ENCODE results near the gene AFF3.

DNA sequence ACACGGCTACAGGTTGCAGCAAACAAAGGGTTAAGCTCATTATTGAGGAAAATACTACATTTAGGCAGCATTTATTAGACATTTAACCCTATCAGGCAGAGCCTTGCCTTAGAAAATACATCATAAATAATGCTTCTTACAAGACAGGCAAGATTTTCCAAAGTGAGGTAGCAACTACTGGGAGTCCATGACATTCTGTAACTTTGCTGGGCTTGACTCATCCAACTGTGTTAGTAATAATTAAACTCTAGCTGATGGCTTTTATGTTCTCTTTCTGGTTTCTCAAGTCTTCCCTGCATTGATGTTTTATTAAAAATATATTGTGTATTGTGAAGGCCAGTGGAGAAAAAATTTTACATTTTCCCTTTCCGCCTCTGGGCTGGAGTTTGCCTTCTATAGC, 291.3 kb downstream of the AFF3 start:
- TF ChIP-seq CTCF (IDR thresholded peaks at IDR 0.05; ENCODE audit: low read depth, low read length, poor library complexity, severe bottlenecking) (no peak), EZH2phosphoT487 (IDR thresholded peaks at IDR 0.05; ENCODE audit: borderline replicate concordance, low read length) (no peak)
